Esophagus muscularis mucosa (tissue), 2 donors: ENCODE results near the gene FMO2.
A peak's percentile ranks its signal among the peaks of the same experiment; 100 is the strongest.

Source experiments
- POLR2A ChIP-seq: fragments of 450-650 bp; IDR thresholded peaks from one replicate; pipeline ENCODE4 v1.6.1; 2017; ENCODE audit warnings: antibody characterized with exemption, moderate library complexity, mild to moderate bottlenecking, low read depth
- POLR2AphosphoS5 ChIP-seq, 2 donors: sonication (generic); formaldehyde crosslinking; IDR thresholded peaks; one replicate each; pipeline ENCODE4 v1.6.1; 2017; ENCODE audit warnings: antibody characterized with exemption in 2 of 2

GRCh38 chr1:171141688-171142415, 43.2 kb upstream of the FMO2 start:
- no peak for TF ChIP-seq POLR2A
- peak; percentile 68 to 69 for TF ChIP-seq POLR2AphosphoS5 (IDR thresholded peaks at IDR 0.05)
